RWPE2 (cell line): ENCODE results near the gene P2RX6.

ENCODE experiments used
- ATAC-seq: fragments of 200-7000 bp; cut with Tn5 transposase; 3 replicates; pipeline ENCODE4 v1.9.1; 2021; ENCODE audit warnings: low read depth
- DNase-seq: peaks from one replicate; pipeline ENCODE4 v3.0.0-alpha.2; 2020; ENCODE audit warnings: low spot score
- H3K27ac ChIP-seq: fragments of 450-650 bp; 2 replicates; pipeline ENCODE4 v1.5.1; 2017; ENCODE audit warnings: mild to moderate bottlenecking; ENCODE audit not compliant: poor library complexity, severe bottlenecking
- H3K27me3 ChIP-seq: fragments of 250-450 bp; sonication (Bioruptor Pico); 2 replicates; pipeline ENCODE4 v1.5.1; 2021; ENCODE audit warnings: mild to moderate bottlenecking, moderate library complexity; ENCODE audit not compliant: insufficient read depth, poor library complexity, severe bottlenecking
- H3K36me3 ChIP-seq: fragments of 250-450 bp; sonication (Bioruptor Pico); 2 replicates; pipeline ENCODE4 v1.5.1; 2020; ENCODE audit warnings: low read depth, mild to moderate bottlenecking, moderate library complexity
- H3K4me1 ChIP-seq: fragments of 250-450 bp; sonication (Bioruptor Pico); 2 replicates; pipeline ENCODE4 v1.5.1; 2021; ENCODE audit warnings: mild to moderate bottlenecking, moderate library complexity; ENCODE audit not compliant: insufficient read depth, poor library complexity, severe bottlenecking
- H3K4me3 ChIP-seq: fragments of 250-450 bp; sonication (Bioruptor Pico); 2 replicates; pipeline ENCODE4 v1.5.1; 2021; ENCODE audit warnings: mild to moderate bottlenecking, moderate library complexity; ENCODE audit not compliant: severe bottlenecking
- H3K9me3 ChIP-seq: fragments of 250-450 bp; sonication (Bioruptor Pico); 2 replicates; pipeline ENCODE4 v1.5.1; 2021; ENCODE audit warnings: mild to moderate bottlenecking, moderate library complexity; ENCODE audit not compliant: severe bottlenecking
- CTCF ChIP-seq: fragments of 450-650 bp; IDR thresholded peaks from one replicate; pipeline ENCODE4 v1.5.1; 2017; ENCODE audit warnings: mild to moderate bottlenecking, moderate library complexity; ENCODE audit not compliant: poor library complexity, severe bottlenecking

The P2RX6 gene

GRCh38 chr22:20995329-20996030 lies 19.5 kb upstream of the P2RX6 start:
- Histone ChIP-seq H3K27ac (no peak overlapping the region), H3K4me3 (no peak overlapping the region), H3K36me3 (peaks cover 31% of the 10 kb centered on the region), H3K9me3 (no peaks in the 10 kb centered on the region), H3K27me3 (no peaks in the 10 kb centered on the region), H3K4me1 (no peaks in the 10 kb centered on the region)
- no peak for TF ChIP-seq CTCF
- DNase-seq (no peak), ATAC-seq (no peak)

- ATAC-seq (no peak), DNase-seq (no peak)
- no peaks in the 10 kb centered on the region for H3K4me1 ChIP-seq
- TF ChIP-seq CTCF, result no peak
- no peak overlapping the region for H3K27ac ChIP-seq
- H3K27me3 ChIP-seq, result no peaks in the 10 kb centered on the region
- H3K36me3 ChIP-seq, result peaks cover 34% of the 10 kb centered on the region
- H3K9me3 ChIP-seq, result peaks cover 2% of the 10 kb centered on the region
- H3K4me3 ChIP-seq, result no peak overlapping the region
Observed at GRCh38 chr22:20996031-20996410, 18.9 kb upstream of the P2RX6 start.

- DNase-seq, result no peak
- no peak overlapping the region for H3K4me3 ChIP-seq
- H3K4me1 ChIP-seq, result no peaks in the 10 kb centered on the region
- peaks cover 2% of the 10 kb centered on the region for H3K9me3 ChIP-seq
- no peak for ATAC-seq
- no peak for TF ChIP-seq CTCF
- H3K27ac ChIP-seq, result no peak overlapping the region
- no peaks in the 10 kb centered on the region for H3K27me3 ChIP-seq
- peaks cover 32% of the 10 kb centered on the region for H3K36me3 ChIP-seq
Observed at GRCh38 chr22:20996598-20997535, 18.1 kb upstream of the P2RX6 start.

- Histone ChIP-seq H3K27ac (no peak overlapping the region), H3K9me3 (peaks cover 2% of the 10 kb centered on the region), H3K36me3 (peaks cover 24% of the 10 kb centered on the region), H3K4me1 (no peaks in the 10 kb centered on the region), H3K4me3 (no peak overlapping the region), H3K27me3 (no peaks in the 10 kb centered on the region)
- TF ChIP-seq CTCF, result no peak
- ATAC-seq (no peak), DNase-seq (no peak)
Observed at GRCh38 chr22:20997536-20998257, 17.3 kb upstream of the P2RX6 start.
